OCI-LY1 (cell line): Measurements from ENCODE around the gene NPW.

Experiments used
- H2AFZ ChIP-seq: fragments of 200-600 bp; sonication (generic), shearing (Covaris generic); 2 replicates; pipeline ENCODE4 v1.6.0; 2014; ENCODE audit warnings: antibody characterized with exemption, mild to moderate bottlenecking, low read length
- H3F3A ChIP-seq: fragments of 200-600 bp; sonication (generic), shearing (Covaris generic); 2 replicates; pipeline ENCODE4 v1.6.0; 2014; ENCODE audit warnings: mild to moderate bottlenecking, antibody characterized with exemption, low read length, moderate library complexity; ENCODE audit not compliant: insufficient read depth
- H3K27ac ChIP-seq: fragments of 200-600 bp; sonication (generic); 2 replicates; pipeline ENCODE4 v1.5.1; 2014; ENCODE audit warnings: low read length, mixed run types, mild to moderate bottlenecking, low read depth; ENCODE audit not compliant: poor library complexity, severe bottlenecking
- H3K27me3 ChIP-seq: fragments of 200-600 bp; sonication (generic); 2 replicates; pipeline ENCODE4 v1.6.0; 2014; ENCODE audit warnings: antibody characterized with exemption, mild to moderate bottlenecking, low read length, moderate library complexity; ENCODE audit not compliant: insufficient read depth
- H3K36me3 ChIP-seq: fragments of 200-600 bp; sonication (generic); 2 replicates; pipeline ENCODE4 v1.6.1; 2014; ENCODE audit warnings: mild to moderate bottlenecking, antibody characterized with exemption, low read length, moderate library complexity, mixed read lengths; ENCODE audit not compliant: insufficient read depth
- H3K4me1 ChIP-seq: fragments of 200-600 bp; sonication (generic); 2 replicates; pipeline ENCODE4 v1.5.1; 2014; ENCODE audit warnings: mild to moderate bottlenecking, low read length, moderate library complexity; ENCODE audit not compliant: insufficient read depth, severe bottlenecking
- H3K4me2 ChIP-seq: fragments of 200-600 bp; sonication (generic), shearing (Covaris generic); 2 replicates; pipeline ENCODE4 v1.6.1; 2014; ENCODE audit warnings: low read length
- H3K4me3 ChIP-seq: fragments of 200-600 bp; sonication (generic); 2 replicates; pipeline ENCODE4 v1.5.1; 2014; ENCODE audit warnings: low read length, low read depth, mild to moderate bottlenecking, mixed read lengths; ENCODE audit not compliant: poor library complexity, severe bottlenecking
- H3K79me2 ChIP-seq: fragments of 200-600 bp; shearing (Covaris generic); 2 replicates; pipeline ENCODE4 v1.6.1; 2016; ENCODE audit warnings: mixed run types, low read length, mixed read lengths; ENCODE audit not compliant: insufficient read depth
- H3K9ac ChIP-seq: fragments of 200-600 bp; sonication (generic), shearing (Covaris generic); 2 replicates; pipeline ENCODE4 v1.6.1; 2014; ENCODE audit warnings: mild to moderate bottlenecking, low read length, mixed read lengths
- H3K9me2 ChIP-seq: fragments of 200-600 bp; sonication (generic), shearing (Covaris generic); 2 replicates; pipeline ENCODE4 v1.6.1; 2014; ENCODE audit warnings: low read depth, mild to moderate bottlenecking, low read length, mixed read lengths
- H3K9me3 ChIP-seq: fragments of 200-600 bp; shearing (Covaris generic); 2 replicates; pipeline ENCODE4 v1.6.1; 2014; ENCODE audit warnings: low read length, mixed read lengths
- H4K20me1 ChIP-seq: fragments of 200-600 bp; sonication (generic), shearing (Covaris generic); 2 replicates; pipeline ENCODE4 v1.6.0; 2016; ENCODE audit warnings: mild to moderate bottlenecking, low read length; ENCODE audit not compliant: insufficient read depth
- CTCF ChIP-seq: fragments of 200-600 bp; sonication (generic), shearing (Covaris generic); IDR thresholded peaks from 2 replicates; pipeline ENCODE4 v1.5.1; 2017; ENCODE audit warnings: mild to moderate bottlenecking, antibody characterized with exemption, low read length, moderate library complexity, mixed read lengths
- EZH2 ChIP-seq: fragments of 200-600 bp; sonication (generic), shearing (Covaris generic); IDR thresholded peaks from 2 replicates; pipeline ENCODE4 v1.8.0; 2017; ENCODE audit warnings: borderline replicate concordance, mixed run types, mild to moderate bottlenecking, antibody characterized with exemption, low read length, moderate library complexity, mixed read lengths

NPW gene

GRCh38 chr16:2040041-2040786, 20.6 kb downstream of the NPW start:
- Histone ChIP-seq H3K4me1 (no peaks in the 10 kb centered on the region), H3K4me3 (no peak overlapping the region), H3F3A (no peaks in the 10 kb centered on the region), H3K36me3 (peaks cover 12% of the 10 kb centered on the region; the same call in 1 of the 2 replicates), H3K27me3 (peaks cover 12% of the 10 kb centered on the region), H2AFZ (no peak overlapping the region), H3K4me2 (no peak overlapping the region), H3K79me2 (no peaks in the 10 kb centered on the region), H3K27ac (no peak overlapping the region), H3K9me3 (no peaks in the 10 kb centered on the region), H4K20me1 (no peaks in the 10 kb centered on the region), H3K9me2 (no peaks in the 10 kb centered on the region), H3K9ac (no peak overlapping the region)
- no peak for TF ChIP-seq EZH2
- TF ChIP-seq CTCF, result no peak

- Histone ChIP-seq H4K20me1 (no peaks in the 10 kb centered on the region), H3K27ac (no peak overlapping the region), H3K4me1 (peaks cover 1% of the 10 kb centered on the region), H3F3A (no peaks in the 10 kb centered on the region), H3K9ac (no peak overlapping the region), H3K4me2 (no peak overlapping the region), H3K9me2 (no peaks in the 10 kb centered on the region), H3K79me2 (no peaks in the 10 kb centered on the region), H3K27me3 (peaks cover 12% of the 10 kb centered on the region), H3K36me3 (peaks cover 12% of the 10 kb centered on the region; the same call in 1 of the 2 replicates), H2AFZ (no peak overlapping the region), H3K4me3 (no peak overlapping the region), H3K9me3 (no peaks in the 10 kb centered on the region)
- no peak for TF ChIP-seq EZH2
- TF ChIP-seq CTCF, result no peak
These were observed 21.4 kb downstream of the NPW start for GRCh38 chr16:2040787-2041522.

- no peak overlapping the region for H3K4me2 ChIP-seq
These were observed 22.8 kb downstream of the NPW start for GRCh38 chr16:2042171-2042985.

More at GRCh38 chr16:2042171-2042985, 22.8 kb downstream of the NPW start:
- Histone ChIP-seq H3K27me3 (peaks cover 3% of the 10 kb centered on the region), H4K20me1 (no peaks in the 10 kb centered on the region), H3K79me2 (no peaks in the 10 kb centered on the region), H3K9me2 (no peaks in the 10 kb centered on the region), H3K4me3 (no peak overlapping the region), H3K4me1 (peaks cover 15% of the 10 kb centered on the region), H2AFZ (no peak overlapping the region), H3F3A (no peaks in the 10 kb centered on the region), H3K36me3 (peaks cover 12% of the 10 kb centered on the region; the same call in 1 of the 2 replicates), H3K9ac (no peak overlapping the region), H3K27ac (no peak overlapping the region), H3K9me3 (no peaks in the 10 kb centered on the region)
- TF ChIP-seq EZH2 (no peak), CTCF (no peak)
